Vagina (tissue), 2 donors: Measurements from ENCODE around the gene MYRF.

ENCODE experiments used
- POLR2A ChIP-seq, 2 donors: fragments of 450-650 bp; IDR thresholded peaks; one replicate each; pipeline ENCODE4 v1.6.1; 2017; ENCODE audit warnings: antibody characterized with exemption in 2 of 2, mild to moderate bottlenecking in 2 of 2, moderate library complexity in 2 of 2
- TF ChIP-seq, protein P1 (sequence below), 3 experiments: fragments of 450-650 bp in 2 of 3; fragments of 200-600 bp in 1 of 3; sonication (generic) in 1 of 3; IDR thresholded peaks; one replicate each; pipeline ENCODE4 v1.5.1; 2017 to 2019; ENCODE audit warnings: antibody characterized with exemption in 3 of 3, mild to moderate bottlenecking in 2 of 3, moderate library complexity in 2 of 3

DNA sequence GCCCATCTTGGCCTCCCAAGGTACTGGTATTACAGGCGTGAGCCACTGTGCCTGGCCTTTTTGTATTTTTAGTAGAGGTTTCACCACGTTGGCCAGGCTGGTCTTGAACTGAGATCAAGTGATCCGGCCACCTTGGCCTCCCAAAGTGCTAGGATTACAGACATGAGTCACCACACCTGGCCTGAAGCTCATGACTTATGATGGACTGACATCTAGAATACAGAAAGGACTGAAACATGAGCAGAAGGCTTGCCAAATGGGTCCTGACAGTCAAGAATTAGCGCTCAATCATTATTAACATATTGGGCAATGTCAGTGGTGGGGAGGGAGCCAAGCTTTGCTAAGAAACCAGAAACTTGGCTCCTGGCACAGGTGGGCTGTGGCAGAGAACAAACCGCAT is 59.4 kb downstream of the MYRF start:
- TF ChIP-seq, protein P1, sequence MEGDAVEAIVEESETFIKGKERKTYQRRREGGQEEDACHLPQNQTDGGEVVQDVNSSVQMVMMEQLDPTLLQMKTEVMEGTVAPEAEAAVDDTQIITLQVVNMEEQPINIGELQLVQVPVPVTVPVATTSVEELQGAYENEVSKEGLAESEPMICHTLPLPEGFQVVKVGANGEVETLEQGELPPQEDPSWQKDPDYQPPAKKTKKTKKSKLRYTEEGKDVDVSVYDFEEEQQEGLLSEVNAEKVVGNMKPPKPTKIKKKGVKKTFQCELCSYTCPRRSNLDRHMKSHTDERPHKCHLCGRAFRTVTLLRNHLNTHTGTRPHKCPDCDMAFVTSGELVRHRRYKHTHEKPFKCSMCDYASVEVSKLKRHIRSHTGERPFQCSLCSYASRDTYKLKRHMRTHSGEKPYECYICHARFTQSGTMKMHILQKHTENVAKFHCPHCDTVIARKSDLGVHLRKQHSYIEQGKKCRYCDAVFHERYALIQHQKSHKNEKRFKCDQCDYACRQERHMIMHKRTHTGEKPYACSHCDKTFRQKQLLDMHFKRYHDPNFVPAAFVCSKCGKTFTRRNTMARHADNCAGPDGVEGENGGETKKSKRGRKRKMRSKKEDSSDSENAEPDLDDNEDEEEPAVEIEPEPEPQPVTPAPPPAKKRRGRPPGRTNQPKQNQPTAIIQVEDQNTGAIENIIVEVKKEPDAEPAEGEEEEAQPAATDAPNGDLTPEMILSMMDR (IDR thresholded peaks at IDR 0.05), result no peak
- TF ChIP-seq POLR2A (IDR thresholded peaks at IDR 0.05), result no peak
